Uterus (tissue), 4 donors: ENCODE measurements around the gene CFAP61. TPM values are rescaled to one million over a fixed set of nuclear protein-coding genes. Genes with fewer than 3 reads are reported as not detected.

Experiments
- DNase-seq, 2 donors: peaks; one replicate each; pipeline ENCODE4 v3.0.0-alpha.2; 2019 to 2020
- H3K27ac ChIP-seq, 2 donors: fragments of 200-600 bp; sonication (generic); 1 replicate in 1 of 2; 2 replicates in 1 of 2; pipeline ENCODE4 v1.5.1; 2016 to 2018
- H3K27me3 ChIP-seq, 2 donors: fragments of 200-600 bp; sonication (generic); one replicate each; pipeline ENCODE4 v1.5.1; 2018 to 2019; ENCODE audit warnings: control low read depth in 1 of 2
- H3K36me3 ChIP-seq, 2 donors: fragments of 200-600 bp; sonication (generic); one replicate each; pipeline ENCODE4 v1.5.1; 2019; ENCODE audit warnings: control low read depth in 1 of 2
- H3K4me1 ChIP-seq, 2 donors: fragments of 200-600 bp; sonication (generic); one replicate each; pipeline ENCODE4 v1.5.1; 2018 to 2019; ENCODE audit warnings: control low read depth in 1 of 2
- H3K4me3 ChIP-seq, 2 donors: fragments of 200-600 bp; sonication (generic); 1 replicate in 1 of 2; 2 replicates in 1 of 2; pipeline ENCODE4 v1.5.1; 2018 to 2019; ENCODE audit warnings: mild to moderate bottlenecking in 1 of 2
- H3K9me3 ChIP-seq, 2 donors: fragments of 200-600 bp; sonication (generic); one replicate each; pipeline ENCODE4 v1.5.1; 2019; ENCODE audit warnings: control low read depth in 1 of 2
- POLR2A ChIP-seq, 2 donors: fragments of 450-650 bp; IDR thresholded peaks; one replicate each; pipeline ENCODE4 v1.6.1; 2016; ENCODE audit warnings: antibody characterized with exemption in 2 of 2, mild to moderate bottlenecking in 1 of 2, moderate library complexity in 1 of 2
- intact Hi-C: fragments of 100-400 bp; cut with DNase I; formaldehyde crosslinking; loops from one replicate; pipeline ENCODE4 v1.15.1; 2023; ENCODE audit warnings: low total_unique reads
- total RNA-seq, 4 donors: library from RNA; depleted of rRNA in 3 of 4; stranded (reverse); fragments of >200 nt in 3 of 4; gene quantifications; one replicate each; pipeline versions ENCODE4 v1.1.0 to v1.2.4, GENCODE V29; 2014 to 2023
- TF ChIP-seq, protein P1 (sequence below), 4 experiments: fragments of 200-600 bp in 2 of 4; fragments of 450-650 bp in 2 of 4; sonication (generic) in 2 of 4; IDR thresholded peaks; one replicate each; pipeline ENCODE4 v1.5.1; 2016 to 2019; ENCODE audit warnings: antibody characterized with exemption in 4 of 4, mild to moderate bottlenecking in 2 of 4, moderate library complexity in 1 of 4
- donor health status: DM: yes; HTN: yes; CAD: no.

Gene CFAP61
- total RNA-seq, 4 donors from 2014 or later: 3.0 to 8.2 (median 7.5) TPM; not detected in 1

DNA sequence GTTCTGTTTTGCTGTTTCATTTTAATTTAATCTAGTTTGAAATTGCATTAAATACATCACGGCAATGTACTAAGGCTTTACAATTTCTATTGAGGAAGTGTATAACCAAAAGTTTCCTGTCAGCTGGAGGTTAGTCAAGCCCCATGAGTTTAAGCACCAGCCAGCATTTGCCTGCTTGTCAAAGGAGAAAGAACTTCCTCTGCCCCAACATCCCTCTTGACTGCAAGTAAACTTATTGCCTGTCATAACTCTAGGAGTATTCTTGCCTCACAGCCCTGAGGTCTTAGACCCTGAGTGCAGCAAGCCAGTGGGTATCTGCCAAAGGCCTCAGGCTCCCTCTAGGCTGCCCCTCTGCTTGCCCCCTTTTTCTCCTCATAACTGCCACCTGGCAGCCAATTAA is 208.8 kb downstream of the CFAP61 start:
- DNase-seq: no peak
- intact Hi-C loops: no loop called here
- no peaks in the 10 kb centered on the region for H3K27me3 ChIP-seq

DNA sequence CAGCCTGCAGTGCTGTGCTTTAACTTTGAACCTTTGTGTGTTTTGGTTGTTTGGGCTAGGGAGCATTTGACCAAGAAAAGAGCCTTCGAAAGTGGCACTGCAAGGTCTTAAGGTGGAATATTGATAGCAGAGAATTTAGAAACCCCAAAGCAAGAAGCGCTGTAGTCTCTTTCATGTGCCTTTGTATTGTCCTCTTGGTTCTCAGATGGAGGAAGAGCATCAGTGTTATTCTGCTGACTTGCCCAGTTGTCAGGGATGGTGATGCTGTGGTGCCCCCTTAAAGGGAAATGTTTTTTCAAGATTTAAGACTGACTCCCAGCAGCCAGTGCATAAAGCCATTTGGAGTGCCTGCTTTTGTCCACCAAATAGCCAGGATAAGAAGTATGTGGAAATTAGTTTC is 212.9 kb downstream of the CFAP61 start:
- DNase-seq: no peak
- H3K27ac ChIP-seq: no peak overlapping the region
- no peaks in the 10 kb centered on the region for H3K27me3 ChIP-seq
- no peaks in the 10 kb centered on the region for H3K9me3 ChIP-seq
- H3K4me3 ChIP-seq: no peak overlapping the region
- no peaks in the 10 kb centered on the region for H3K36me3 ChIP-seq
- H3K4me1 ChIP-seq: no peaks in the 10 kb centered on the region
- intact Hi-C loops: no loop called here
- TF ChIP-seq POLR2A (IDR thresholded peaks at IDR 0.05): no peak
- TF ChIP-seq, protein P1, sequence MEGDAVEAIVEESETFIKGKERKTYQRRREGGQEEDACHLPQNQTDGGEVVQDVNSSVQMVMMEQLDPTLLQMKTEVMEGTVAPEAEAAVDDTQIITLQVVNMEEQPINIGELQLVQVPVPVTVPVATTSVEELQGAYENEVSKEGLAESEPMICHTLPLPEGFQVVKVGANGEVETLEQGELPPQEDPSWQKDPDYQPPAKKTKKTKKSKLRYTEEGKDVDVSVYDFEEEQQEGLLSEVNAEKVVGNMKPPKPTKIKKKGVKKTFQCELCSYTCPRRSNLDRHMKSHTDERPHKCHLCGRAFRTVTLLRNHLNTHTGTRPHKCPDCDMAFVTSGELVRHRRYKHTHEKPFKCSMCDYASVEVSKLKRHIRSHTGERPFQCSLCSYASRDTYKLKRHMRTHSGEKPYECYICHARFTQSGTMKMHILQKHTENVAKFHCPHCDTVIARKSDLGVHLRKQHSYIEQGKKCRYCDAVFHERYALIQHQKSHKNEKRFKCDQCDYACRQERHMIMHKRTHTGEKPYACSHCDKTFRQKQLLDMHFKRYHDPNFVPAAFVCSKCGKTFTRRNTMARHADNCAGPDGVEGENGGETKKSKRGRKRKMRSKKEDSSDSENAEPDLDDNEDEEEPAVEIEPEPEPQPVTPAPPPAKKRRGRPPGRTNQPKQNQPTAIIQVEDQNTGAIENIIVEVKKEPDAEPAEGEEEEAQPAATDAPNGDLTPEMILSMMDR (IDR thresholded peaks at IDR 0.05): no peak

More for the DNA sequence above, 208.8 kb downstream of the CFAP61 start:
- H3K4me1 ChIP-seq: no peaks in the 10 kb centered on the region
- no peak overlapping the region for H3K4me3 ChIP-seq
- no peak for TF ChIP-seq POLR2A (IDR thresholded peaks at IDR 0.05)
- H3K9me3 ChIP-seq: no peaks in the 10 kb centered on the region
- H3K27ac ChIP-seq: no peak overlapping the region
- H3K36me3 ChIP-seq: no peaks in the 10 kb centered on the region

DNA sequence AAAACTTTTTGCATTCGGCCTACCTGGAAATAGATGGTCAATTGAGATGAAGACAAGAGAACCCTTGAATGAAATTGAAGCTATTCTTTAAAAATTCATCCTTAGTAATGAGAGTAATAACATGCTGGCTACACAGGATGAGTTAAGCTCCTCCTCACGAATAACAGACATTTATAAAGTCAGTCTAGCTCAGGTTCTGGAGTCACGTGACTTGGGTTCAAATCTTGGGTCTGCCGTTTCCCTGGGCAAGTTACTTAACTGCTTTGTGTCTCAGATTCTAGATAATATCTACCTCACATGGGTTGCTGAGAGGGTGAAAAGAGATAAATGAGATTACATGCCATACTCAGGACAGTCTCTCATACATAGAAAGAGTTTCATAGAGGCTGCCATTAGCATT is 214.2 kb downstream of the CFAP61 start:
- Histone ChIP-seq H3K4me1 (no peaks in the 10 kb centered on the region), H3K36me3 (no peaks in the 10 kb centered on the region), H3K9me3 (no peaks in the 10 kb centered on the region), H3K27me3 (no peaks in the 10 kb centered on the region), H3K27ac (no peak overlapping the region), H3K4me3 (no peak overlapping the region)
- intact Hi-C loops: no loop called here
- TF ChIP-seq POLR2A (IDR thresholded peaks at IDR 0.05): no peak
- no peak for DNase-seq

DNA sequence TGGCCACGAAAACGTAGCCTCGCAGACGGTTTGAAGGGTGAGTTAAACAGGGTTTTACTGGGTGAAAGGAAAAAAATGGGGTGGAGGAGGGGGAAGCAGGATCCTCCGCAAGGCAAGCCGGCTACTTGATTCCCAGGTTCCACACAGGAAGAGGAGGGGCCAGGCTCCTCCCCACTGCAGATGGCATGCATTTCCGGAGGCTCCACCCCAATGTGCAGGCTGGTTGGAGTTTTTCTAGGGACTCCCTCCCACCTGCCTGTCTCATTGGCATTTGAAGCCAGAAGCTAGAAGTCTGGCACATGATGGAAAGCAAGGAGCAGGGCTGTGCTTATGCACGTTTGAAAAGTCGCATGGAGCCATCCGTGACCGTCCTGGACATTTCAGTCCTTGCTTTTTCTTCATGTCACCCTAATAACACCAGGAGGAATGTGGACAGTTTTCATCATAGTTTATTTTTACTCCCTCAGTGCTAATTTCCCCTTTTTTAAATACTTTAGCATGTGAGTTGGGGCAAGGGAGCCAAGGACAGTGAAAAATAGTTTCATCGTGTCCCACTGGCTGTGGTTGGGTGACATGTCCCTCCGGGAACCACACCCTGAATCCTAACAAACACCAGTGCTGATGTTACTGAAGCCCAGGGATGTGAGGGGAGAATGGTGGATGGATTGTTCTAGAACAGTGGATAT is 215.5 kb downstream of the CFAP61 start:
- Histone ChIP-seq H3K36me3 (no peaks in the 10 kb centered on the region), H3K27me3 (no peaks in the 10 kb centered on the region), H3K9me3 (no peaks in the 10 kb centered on the region), H3K27ac (no peak overlapping the region), H3K4me1 (no peaks in the 10 kb centered on the region), H3K4me3 (no peak overlapping the region)
- DNase-seq: no peak
- intact Hi-C loops: no loop called here
- TF ChIP-seq, protein P1 (IDR thresholded peaks at IDR 0.05): no peak
- no peak for TF ChIP-seq POLR2A (IDR thresholded peaks at IDR 0.05)

DNA sequence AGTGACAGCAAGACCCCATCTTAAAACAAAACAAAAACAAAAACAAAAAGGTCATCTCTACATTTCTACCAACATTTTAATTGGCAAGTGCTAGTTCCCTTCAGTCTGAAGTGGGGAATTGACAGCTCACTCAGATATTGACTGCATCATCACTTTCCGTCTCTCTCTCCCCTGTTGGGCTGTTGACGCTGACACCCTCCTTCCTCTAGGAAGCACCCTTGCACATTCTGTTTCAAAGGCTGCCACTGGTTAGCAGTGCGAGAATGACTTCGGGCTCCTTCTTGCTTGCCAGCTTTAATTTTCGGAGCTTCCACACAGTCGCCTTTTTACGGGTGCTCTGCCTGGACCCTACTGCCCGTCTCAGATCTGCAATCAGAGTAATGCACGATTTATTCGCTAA is 218.9 kb downstream of the CFAP61 start:
- TF ChIP-seq, protein P1 (IDR thresholded peaks at IDR 0.05): no peak
- no peak for TF ChIP-seq POLR2A (IDR thresholded peaks at IDR 0.05)
- H3K36me3 ChIP-seq: no peaks in the 10 kb centered on the region
- no peaks in the 10 kb centered on the region for H3K27me3 ChIP-seq
- no peaks in the 10 kb centered on the region for H3K9me3 ChIP-seq
- DNase-seq: no peak
- no peak overlapping the region for H3K4me3 ChIP-seq
- intact Hi-C loops: no loop called here
- no peak overlapping the region for H3K27ac ChIP-seq
- H3K4me1 ChIP-seq: no peaks in the 10 kb centered on the region

DNA sequence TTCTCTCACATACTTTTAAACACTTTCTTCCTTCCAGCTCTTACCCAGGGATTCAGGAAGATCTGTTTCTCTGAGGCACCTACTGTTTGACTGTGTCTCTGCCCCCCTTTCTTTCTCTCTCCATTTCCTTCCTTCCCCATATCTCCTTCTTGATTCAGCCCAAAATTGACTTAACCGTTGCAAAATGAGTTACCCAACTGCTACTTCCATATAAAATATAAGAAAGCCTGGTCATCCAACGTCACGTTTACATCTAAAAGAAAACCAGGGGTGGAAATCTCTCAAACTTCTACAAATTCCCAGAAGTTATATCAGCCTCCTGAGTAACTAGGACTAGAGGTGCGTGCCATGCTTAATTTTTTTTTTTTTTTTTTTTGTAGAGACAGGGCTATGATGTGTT is 220.4 kb downstream of the CFAP61 start:
- H3K9me3 ChIP-seq: no peaks in the 10 kb centered on the region
- H3K4me3 ChIP-seq: no peak overlapping the region
- no peaks in the 10 kb centered on the region for H3K36me3 ChIP-seq
- no peak overlapping the region for H3K27ac ChIP-seq
- no peak for DNase-seq
- no peaks in the 10 kb centered on the region for H3K4me1 ChIP-seq
- intact Hi-C loops: no loop called here
- H3K27me3 ChIP-seq: no peaks in the 10 kb centered on the region
- TF ChIP-seq, protein P1 (IDR thresholded peaks at IDR 0.05): no peak
- no peak for TF ChIP-seq POLR2A (IDR thresholded peaks at IDR 0.05)
